Iris pigment epithelial cell (primary cell): ENCODE data around the gene PKP4.

ENCODE experiments used
- DNase-seq: peaks from one replicate; pipeline ENCODE4 v3.0.0-alpha.2; 2011; ENCODE audit warnings: low read depth

The PKP4 gene

GRCh38 chr2:158586491-158586890, 129.7 kb downstream of the PKP4 start:
- DNase-seq = peak; percentile 97

- DNase-seq = no peak
These were observed 132.6 kb downstream of the PKP4 start for GRCh38 chr2:158589303-158589702.

- peak; percentile 12 for DNase-seq
These were observed 142.2 kb downstream of the PKP4 start for GRCh38 chr2:158598862-158599517.

- no peak for DNase-seq
These were observed 142.9 kb downstream of the PKP4 start for GRCh38 chr2:158599609-158600008.

GRCh38 chr2:158600155-158600802, 143.5 kb downstream of the PKP4 start:
- DNase-seq = peak; percentile 93

- no peak for DNase-seq
These were observed 145.3 kb downstream of the PKP4 start for GRCh38 chr2:158602027-158602426.

- DNase-seq = no peak
These were observed 146.5 kb downstream of the PKP4 start for GRCh38 chr2:158603205-158603604.

GRCh38 chr2:158603986-158604385, 147.2 kb downstream of the PKP4 start:
- no peak for DNase-seq

GRCh38 chr2:158610059-158610458, 153.3 kb downstream of the PKP4 start:
- DNase-seq = no peak

DNA sequence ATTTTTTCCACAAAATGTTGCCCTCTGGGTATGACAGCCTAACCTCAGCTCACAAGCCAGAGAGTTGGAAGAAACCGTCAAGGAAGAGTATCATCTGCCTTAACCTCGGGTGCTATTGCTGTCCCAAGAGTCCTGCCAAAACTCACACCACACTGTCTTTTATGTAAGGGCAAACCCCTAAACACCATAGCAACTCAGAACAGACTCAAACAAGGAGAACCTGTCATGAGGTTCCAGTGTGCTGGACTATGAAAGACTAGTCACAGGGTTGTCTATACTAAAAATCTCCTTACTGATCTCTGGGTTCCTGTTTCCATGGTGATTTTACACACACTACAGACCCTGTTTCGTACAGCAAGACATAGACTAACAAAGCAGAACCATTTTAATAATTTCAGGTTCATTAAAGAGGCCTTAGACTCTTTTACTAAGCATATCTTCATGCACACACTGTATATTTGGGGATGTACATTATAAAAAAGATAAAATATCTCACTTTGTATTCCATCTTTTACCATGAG, 159.8 kb downstream of the PKP4 start:
- no peak for DNase-seq

- peak; percentile 56 for DNase-seq
These were observed 162.2 kb downstream of the PKP4 start for GRCh38 chr2:158618891-158619490.

DNA sequence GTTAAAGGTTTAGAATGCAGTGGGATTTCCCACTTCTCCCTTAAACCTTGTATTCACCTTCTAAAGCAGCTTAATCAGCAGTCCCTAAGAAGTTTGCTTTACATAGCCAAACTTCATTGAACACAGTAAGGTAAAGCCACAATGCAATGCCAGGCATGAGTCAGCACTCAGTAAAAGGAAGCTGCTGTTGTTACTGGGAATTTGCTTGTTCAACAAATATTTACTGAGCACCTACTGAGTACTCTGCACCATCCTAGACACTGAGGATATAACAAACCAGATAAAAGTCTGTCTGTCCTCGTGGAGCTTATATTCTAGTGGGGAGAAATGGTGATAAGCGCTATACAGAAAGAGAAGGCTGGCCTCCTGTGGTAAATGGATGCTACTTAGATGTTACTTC, 162.7 kb downstream of the PKP4 start:
- DNase-seq = peak; percentile 70

GRCh38 chr2:158620656-158621055, 163.9 kb downstream of the PKP4 start:
- no peak for DNase-seq

GRCh38 chr2:158624071-158624667, 167.4 kb downstream of the PKP4 start:
- no peak for DNase-seq

DNA sequence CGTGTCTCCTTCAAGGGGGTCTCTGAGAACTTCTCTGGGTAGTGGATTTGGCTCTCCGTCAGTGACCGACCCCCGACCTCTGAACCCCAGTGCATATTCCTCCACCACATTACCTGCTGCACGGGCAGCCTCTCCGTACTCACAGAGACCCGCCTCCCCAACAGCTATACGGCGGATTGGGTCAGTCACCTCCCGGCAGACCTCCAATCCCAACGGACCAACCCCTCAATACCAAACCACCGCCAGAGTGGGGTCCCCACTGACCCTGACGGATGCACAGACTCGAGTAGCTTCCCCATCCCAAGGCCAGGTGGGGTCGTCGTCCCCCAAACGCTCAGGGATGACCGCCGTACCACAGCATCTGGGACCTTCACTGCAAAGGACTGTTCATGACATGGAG, 168.2 kb downstream of the PKP4 start:
- DNase-seq = no peak

- DNase-seq = no peak
These were observed 172.4 kb downstream of the PKP4 start for GRCh38 chr2:158629116-158629515.

DNA sequence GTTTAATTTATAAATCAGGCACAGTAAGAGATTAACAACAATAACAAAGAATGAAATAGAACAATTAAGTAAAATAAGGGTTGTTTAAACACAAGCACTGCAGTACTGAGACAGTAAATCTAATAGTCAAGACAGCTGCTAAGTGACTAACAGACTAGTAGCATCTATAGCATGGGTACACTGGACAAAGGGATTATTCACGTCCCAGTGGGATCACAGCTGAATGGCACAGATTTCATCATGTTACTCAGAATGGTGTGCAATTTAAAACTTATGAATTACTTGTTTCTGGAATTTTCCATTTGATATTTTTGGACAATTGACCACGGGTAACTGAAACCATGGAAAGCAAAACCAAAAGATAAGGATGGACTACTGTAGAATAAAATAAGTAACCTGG, 176.5 kb downstream of the PKP4 start:
- no peak for DNase-seq

GRCh38 chr2:158634627-158635026, 177.9 kb downstream of the PKP4 start:
- DNase-seq = no peak

DNA sequence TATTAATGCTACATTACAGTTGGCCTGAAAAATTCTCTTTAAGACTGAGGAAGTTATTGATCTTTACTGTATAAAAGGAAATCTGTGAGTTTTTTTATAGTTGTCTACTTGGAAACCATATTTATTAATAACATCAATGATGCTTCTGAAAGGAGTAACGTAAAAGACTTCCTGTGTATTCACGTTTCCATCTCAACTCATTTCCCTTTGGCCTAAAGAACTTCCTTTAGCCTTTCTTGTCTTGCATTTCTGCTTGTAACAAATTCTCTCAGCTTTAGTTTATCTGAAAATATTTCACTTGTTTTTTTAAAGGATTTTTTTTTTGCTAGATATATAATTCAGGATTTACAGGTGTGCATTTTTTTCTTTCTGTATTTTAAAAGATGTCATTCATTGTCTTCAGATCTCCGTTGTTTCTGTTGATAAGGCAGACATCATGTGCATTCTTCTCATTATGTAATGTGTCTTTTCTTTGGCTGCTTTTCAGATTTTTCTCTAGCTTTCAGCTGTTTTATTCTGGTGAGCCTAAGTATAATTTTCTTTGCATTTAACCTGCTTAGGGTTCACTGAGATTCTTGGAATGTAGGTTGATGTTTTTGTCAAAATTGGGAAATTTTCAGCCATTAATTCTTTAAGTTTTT, 179.3 kb downstream of the PKP4 start:
- DNase-seq = no peak

GRCh38 chr2:158637357-158637756, 180.6 kb downstream of the PKP4 start:
- peak; percentile 63 for DNase-seq

DNA sequence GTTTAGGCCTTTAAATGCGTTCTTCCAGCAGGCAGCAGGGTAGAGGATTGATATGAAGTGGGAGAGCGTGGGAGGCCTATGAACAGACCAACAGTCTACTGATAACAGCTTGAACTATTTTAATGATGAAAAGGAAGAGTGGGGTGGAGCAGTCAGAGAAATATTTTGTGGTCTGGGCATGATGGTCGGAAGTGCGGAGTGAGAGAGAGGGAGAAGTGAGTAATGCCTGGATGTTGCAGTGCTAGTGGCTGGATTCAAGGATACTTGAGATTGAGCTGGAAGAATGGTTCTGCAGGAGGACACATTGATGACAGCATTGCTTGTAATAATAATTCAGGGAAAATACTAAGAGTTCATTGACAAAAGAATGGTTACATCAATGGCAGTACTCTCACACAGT, 187.4 kb downstream of the PKP4 start:
- peak; percentile 79 for DNase-seq

- no peak for DNase-seq
These were observed 188.5 kb downstream of the PKP4 start for GRCh38 chr2:158645299-158645698.
